ENCODE results near the gene MPV17L2. TPM values are rescaled to one million over a fixed set of nuclear protein-coding genes. Genes with fewer than 3 reads are reported as not detected.

The MPV17L2 gene
- total and polyA plus RNA-seq, 2 experiments from 2014 or later, result 22.4 to 31.8 TPM

GRCh38 chr19:18202397-18202777 is 9.4 kb downstream of the MPV17L2 start:
- Histone ChIP-seq H3K4me3 (no peak overlapping the region), H3K4me2 (peak overlapping the region; percentile 97), H3K4me1 (ENCODE audit: insufficient read depth) (peaks cover 10% of the 10 kb centered on the region), H3K27me3 (no peaks in the 10 kb centered on the region), H3K36me3 (replicated peaks; ENCODE audit: insufficient read depth, low read depth) (no peaks in the 10 kb centered on the region), H3K9me2 (replicated peaks; ENCODE audit: insufficient read depth) (no peaks in the 10 kb centered on the region), H4K20me1 (ENCODE audit: insufficient read depth, poor library complexity, severe bottlenecking) (no peaks in the 10 kb centered on the region), H3K9me3 (ENCODE audit: low read depth) (no peaks in the 10 kb centered on the region), H3K79me2 (no peaks in the 10 kb centered on the region), H3K27ac (no peak overlapping the region), H2AFZ (no peak overlapping the region)
- TF ChIP-seq EZH2 (IDR thresholded peaks at IDR 0.05; ENCODE audit: borderline replicate concordance) (no peak), EZH2phosphoT487 (IDR thresholded peaks at IDR 0.05; ENCODE audit: low read depth, severe bottlenecking, unreplicated experiment) (no peak), CTCF (IDR thresholded peaks at IDR 0.05; ENCODE audit: poor library complexity) (no peak)
- 93% methylated on average over 24 of the region's 24 CpGs for WGBS (ENCODE audit: low lambda C conversion rate, missing lambda C conversion rate)
- DNase-seq (ENCODE audit: low spot score), result peak; percentile 4

- H3K79me2 ChIP-seq, result no peaks in the 10 kb centered on the region
- H3K4me2 ChIP-seq, result peak overlapping the region; percentile 97
- no peak for TF ChIP-seq EZH2 (IDR thresholded peaks at IDR 0.05; ENCODE audit: borderline replicate concordance)
- TF ChIP-seq EZH2phosphoT487 (IDR thresholded peaks at IDR 0.05; ENCODE audit: low read depth, severe bottlenecking, unreplicated experiment), result no peak
- peak; percentile 21 for TF ChIP-seq CTCF (IDR thresholded peaks at IDR 0.05; ENCODE audit: poor library complexity)
- peak overlapping the region; percentile 38 for H3K4me3 ChIP-seq
- H3K27me3 ChIP-seq, result no peaks in the 10 kb centered on the region
- peak overlapping the region; percentile 27 for H2AFZ ChIP-seq
- DNase-seq (ENCODE audit: low spot score), result peak; percentile 39
- H3K4me1 ChIP-seq (ENCODE audit: insufficient read depth), result peaks cover 10% of the 10 kb centered on the region
- H3K9me2 ChIP-seq (replicated peaks; ENCODE audit: insufficient read depth), result no peaks in the 10 kb centered on the region
- H3K36me3 ChIP-seq (replicated peaks; ENCODE audit: insufficient read depth, low read depth), result no peaks in the 10 kb centered on the region
- no peaks in the 10 kb centered on the region for H3K9me3 ChIP-seq (ENCODE audit: low read depth)
- no peak overlapping the region for H3K27ac ChIP-seq
- no peaks in the 10 kb centered on the region for H4K20me1 ChIP-seq (ENCODE audit: insufficient read depth, poor library complexity, severe bottlenecking)
- WGBS (ENCODE audit: low lambda C conversion rate, missing lambda C conversion rate), result 38% methylated on average over 32 of the region's 32 CpGs
Observed at GRCh38 chr19:18202778-18203407, 9.9 kb downstream of the MPV17L2 start.

GRCh38 chr19:18203408-18203862 is 10.4 kb downstream of the MPV17L2 start:
- H3K4me3 ChIP-seq, result peak overlapping the region; percentile 38
- peak overlapping the region; percentile 25 for H3K27ac ChIP-seq
- no peaks in the 10 kb centered on the region for H3K27me3 ChIP-seq
- peak overlapping the region; percentile 27 for H2AFZ ChIP-seq
- H3K9me2 ChIP-seq (replicated peaks; ENCODE audit: insufficient read depth), result no peaks in the 10 kb centered on the region
- H3K9me3 ChIP-seq (ENCODE audit: low read depth), result no peaks in the 10 kb centered on the region
- 9% methylated on average over 18 of the region's 38 CpGs for WGBS (ENCODE audit: low lambda C conversion rate, missing lambda C conversion rate)
- H3K36me3 ChIP-seq (replicated peaks; ENCODE audit: insufficient read depth, low read depth), result no peaks in the 10 kb centered on the region
- H3K4me1 ChIP-seq (ENCODE audit: insufficient read depth), result peaks cover 10% of the 10 kb centered on the region
- peak; percentile 56 for DNase-seq (ENCODE audit: low spot score)
- TF ChIP-seq CTCF (IDR thresholded peaks at IDR 0.05; ENCODE audit: poor library complexity), result no peak
- no peak for TF ChIP-seq EZH2 (IDR thresholded peaks at IDR 0.05; ENCODE audit: borderline replicate concordance)
- no peak for TF ChIP-seq EZH2phosphoT487 (IDR thresholded peaks at IDR 0.05; ENCODE audit: low read depth, severe bottlenecking, unreplicated experiment)
- no peaks in the 10 kb centered on the region for H3K79me2 ChIP-seq
- H4K20me1 ChIP-seq (ENCODE audit: insufficient read depth, poor library complexity, severe bottlenecking), result no peaks in the 10 kb centered on the region
- H3K4me2 ChIP-seq, result peak overlapping the region; percentile 97
